GM23248 (cell line): ENCODE results near the gene GALNT16.

Source experiments
- EZH2 ChIP-seq: fragments of 200-600 bp; sonication (generic); IDR thresholded peaks from 2 replicates; pipeline ENCODE4 v1.6.1; 2018; ENCODE audit warnings: antibody characterized with exemption, mild to moderate bottlenecking; ENCODE audit not compliant: insufficient read depth, poor library complexity, severe bottlenecking
- EZH2phosphoT487 ChIP-seq: fragments of 200-600 bp; sonication (generic); IDR thresholded peaks from 2 replicates; pipeline ENCODE4 v1.6.1; 2018; ENCODE audit warnings: antibody characterized with exemption, moderate library complexity, mild to moderate bottlenecking, low read depth; ENCODE audit not compliant: insufficient read depth

DNA sequence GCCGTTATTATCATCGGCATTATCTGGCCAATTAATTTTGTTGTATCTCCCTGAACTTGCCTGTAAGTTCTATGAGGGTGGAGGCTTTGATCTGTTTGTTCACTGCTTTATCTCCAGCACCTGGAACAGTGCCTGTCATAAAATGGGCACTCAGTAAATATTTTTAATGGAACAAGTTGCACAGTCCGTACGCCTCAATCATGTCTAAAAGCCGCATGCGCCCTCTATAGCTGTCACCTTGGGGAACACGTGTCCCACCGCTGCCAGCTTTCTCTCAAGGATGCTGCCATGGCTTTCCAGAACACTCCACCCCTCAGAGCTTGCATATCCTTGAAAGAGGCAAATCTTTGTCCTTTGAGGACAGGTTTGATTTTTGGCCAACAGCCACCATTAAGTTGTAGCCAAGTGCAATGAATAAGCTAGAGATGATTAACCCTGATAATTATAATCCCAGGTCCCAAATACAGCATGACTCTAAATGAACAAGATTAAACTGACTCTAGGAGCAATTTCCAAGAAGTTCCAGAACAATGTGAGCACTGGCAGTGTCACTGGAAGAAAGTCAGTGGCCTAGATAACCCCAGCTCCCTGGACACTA, 83.1 kb downstream of the GALNT16 start:
- TF ChIP-seq EZH2 = no peak
- no peak for TF ChIP-seq EZH2phosphoT487
